GM20431 (cell line): Measurements from ENCODE around the gene SPON2.

ENCODE experiments used
- in situ Hi-C: fragments of 300-500 bp; cut with MseI, MboI; formaldehyde crosslinking; loops from one replicate; pipeline ENCODE4 v1.15.0; 2020; ENCODE audit warnings: low sequenced_read_pairs; ENCODE audit not compliant: unreplicated experiment

The SPON2 gene

DNA sequence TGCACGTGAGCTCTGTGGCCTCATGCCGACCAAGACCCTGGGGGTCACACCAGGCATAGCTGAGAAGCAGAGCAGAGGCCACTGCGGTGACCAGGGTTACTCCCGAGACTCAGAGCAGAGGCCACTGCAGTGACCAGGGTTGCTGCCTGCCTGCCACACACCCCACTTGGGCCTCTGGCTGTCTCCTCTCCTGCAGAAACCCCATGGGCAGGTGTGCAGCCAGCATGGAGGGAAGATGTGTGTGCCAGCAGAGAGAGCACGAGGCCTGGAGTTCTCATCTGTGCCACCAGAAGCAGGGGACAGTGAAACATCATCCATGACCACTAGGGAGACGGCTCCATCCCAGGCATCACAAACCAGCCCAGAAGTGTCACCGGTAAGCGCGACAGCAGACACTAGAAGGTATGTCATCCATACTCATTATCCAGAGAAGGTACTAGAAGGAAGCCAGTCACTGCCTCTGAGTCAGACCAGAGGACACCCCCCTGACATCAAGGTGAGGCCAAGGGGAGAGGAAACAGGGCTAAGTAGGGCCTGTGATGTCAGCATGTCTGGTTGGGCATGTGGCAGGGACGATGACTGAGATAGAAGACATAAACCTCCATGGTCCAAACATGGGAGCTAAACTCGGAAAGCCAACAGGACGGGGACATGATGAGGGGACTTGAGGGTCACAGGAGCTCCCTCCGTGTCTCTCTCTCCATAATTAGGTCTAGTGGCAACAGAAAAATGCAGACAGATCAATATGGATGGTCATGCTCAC, 24.2 kb upstream of the SPON2 start:
- in situ Hi-C loops: no loop called here

DNA sequence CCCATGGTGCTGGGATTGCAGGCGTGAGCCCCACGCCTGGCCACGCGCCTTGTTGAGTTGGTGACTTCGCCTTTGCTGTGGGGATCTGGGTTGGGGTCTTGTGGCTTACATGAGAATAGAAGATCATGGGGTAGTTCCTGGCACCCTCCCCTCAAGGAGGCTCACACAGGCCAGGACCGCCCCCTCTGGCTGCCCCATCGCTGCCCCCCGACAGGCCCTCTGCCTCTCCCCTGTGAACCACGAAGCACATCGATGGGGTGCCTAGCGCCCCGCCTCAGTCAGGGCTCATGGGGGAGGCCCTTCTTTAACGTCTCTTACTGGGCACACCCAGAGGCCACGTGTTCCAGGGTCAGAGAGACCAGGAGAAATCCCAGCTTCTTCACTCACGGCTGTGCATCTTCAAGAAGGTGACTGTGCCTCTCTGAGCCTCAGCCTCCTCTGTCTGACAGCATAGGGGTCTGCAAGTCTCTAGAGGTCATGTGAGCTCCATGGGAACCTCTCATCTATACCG, 23.6 kb upstream of the SPON2 start:
- in situ Hi-C loops: no loop called here

DNA sequence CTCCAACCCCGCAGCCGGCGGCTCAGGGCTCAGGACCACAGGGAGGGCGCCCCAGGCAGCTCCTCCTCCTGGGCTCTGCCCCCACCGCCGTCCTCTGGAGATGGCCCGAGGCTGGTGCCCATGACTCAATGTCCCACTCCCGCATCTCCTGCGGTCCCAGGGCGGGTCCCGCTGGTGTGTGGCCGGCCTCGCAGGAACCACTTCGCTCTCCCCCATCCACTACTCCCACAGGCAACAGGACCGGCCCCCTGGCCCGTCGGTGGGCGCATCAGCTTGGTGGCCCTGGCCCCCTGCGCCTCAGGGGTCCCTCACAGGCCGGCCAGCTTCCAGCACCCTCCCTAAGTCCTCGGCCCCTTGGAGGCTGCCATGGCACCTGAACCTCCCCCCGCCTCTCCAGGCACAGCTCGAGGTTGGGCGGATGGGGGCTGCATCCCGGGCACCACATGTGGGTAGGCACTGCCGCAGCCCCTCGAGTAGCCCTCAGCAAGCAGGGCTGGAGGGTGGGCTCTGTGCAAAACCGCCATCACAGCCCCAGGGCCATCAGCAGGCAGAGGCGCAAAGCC, 22.8 kb upstream of the SPON2 start:
- in situ Hi-C loops: no loop called here

DNA sequence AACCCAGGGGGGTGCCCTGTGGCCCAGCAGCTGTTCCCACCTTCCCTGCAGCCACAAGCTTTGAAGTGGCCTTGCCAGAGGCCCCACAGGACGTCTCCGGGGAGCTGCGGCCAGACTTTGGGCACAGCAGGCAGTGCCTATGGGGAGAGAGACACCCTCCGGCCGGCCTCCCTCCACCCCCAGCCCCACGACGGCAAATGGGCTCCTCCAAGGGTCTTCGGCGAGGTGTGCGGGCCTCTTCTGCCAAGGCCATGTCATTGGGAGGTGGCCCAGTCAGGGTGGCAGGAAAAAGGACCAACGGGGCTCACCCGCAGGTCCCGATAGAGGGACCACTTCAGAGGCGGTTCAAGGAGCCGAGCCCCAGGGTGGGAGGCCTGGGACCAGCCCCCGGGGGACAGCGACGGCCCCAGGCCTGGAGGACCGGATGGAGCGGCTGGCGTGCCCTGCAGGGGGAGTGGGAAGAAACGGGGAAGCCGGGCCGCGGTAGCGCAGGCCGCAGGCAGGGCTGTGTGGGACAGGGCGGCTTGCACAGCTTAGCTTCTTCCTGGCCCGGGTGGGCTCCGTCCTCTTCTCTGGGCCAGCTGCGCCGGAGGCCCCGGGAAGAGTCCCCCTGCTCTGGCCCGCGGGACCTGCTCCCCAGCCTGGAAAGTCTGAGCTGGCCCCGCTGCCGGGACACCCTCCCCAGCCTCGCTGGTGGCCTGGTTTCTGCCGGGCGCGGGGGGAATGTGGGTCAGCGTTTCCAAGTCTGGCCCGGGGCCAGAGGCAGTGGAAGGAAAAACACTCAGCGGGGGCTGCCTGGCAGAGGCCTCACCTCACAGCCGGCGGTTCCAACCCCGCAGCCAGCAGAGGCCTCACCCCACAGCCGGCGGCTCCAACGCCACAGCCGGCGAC, 21.9 kb upstream of the SPON2 start:
- in situ Hi-C loops: no loop called here

DNA sequence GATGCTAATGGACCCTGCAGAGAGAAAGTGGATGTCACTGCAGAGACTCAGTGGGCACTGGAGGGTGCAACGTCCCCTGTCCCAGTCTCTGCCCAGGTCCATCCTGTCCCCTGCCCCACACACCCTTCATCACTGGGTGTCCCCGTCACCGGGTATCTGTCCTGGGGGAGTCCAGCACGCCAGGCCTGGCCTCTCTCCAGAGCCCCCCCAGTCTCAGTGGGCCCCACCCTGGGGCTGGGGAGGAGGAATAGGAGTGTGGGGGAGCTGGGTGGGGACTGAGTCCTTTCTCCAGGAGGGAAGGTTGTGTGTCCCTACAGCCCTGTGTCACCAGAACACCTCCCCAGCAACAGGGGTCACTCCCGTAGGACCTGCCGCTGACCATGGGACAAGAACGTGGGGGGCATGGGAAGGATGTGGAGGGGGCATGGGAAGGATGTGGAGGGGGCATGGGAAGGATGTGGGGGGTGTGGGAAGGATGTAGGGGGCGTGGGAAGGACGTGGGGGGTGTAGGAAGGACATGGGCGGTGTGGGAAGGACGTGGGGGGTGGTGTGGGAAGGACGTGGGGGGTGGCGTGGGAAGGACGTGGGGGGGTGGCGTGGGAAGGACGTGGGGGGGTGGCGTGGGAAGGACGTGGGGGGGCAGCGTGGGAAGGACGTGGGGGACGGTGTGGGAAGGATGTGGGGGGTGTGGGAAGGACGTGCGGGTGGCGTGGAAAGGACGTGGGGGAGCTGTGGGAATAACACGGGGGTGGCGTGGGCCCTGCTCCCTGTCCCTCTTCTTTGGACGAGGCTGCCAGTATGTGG, 21.0 kb upstream of the SPON2 start:
- in situ Hi-C loops: no loop called here

DNA sequence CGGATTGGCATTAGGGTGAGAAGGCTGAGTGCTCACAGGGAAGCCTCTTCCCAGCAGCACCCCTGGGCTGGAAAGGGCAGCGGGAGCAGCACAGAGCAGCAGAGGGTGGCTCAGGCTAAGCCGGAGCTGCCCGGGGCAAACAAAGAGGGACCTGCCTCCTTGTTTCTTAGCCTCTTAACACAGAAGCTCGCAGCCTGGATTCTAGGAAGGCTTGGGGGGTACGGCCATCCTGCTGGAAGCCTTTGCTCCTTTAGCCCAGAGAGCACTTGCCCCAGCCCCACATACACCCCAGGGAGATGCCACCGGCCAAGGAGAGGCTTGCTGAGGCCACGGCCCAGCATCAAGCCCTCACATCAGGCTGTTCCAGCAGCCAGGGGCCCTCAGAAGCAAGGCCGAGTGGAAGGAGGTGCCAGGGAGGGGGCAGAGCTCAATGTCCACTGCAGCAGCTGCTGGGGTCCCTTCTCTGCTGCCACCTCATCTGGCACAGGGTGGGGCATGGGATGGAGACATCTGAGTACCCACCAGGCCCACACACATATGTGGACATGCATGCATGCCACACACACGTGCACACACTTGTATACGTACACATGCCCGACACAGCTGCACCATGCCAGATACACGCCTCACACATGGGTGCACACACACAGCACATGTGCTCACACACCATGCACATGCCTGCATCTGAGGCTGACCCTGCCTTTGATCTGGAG, 20.3 kb upstream of the SPON2 start:
- in situ Hi-C loops: no loop called here

DNA sequence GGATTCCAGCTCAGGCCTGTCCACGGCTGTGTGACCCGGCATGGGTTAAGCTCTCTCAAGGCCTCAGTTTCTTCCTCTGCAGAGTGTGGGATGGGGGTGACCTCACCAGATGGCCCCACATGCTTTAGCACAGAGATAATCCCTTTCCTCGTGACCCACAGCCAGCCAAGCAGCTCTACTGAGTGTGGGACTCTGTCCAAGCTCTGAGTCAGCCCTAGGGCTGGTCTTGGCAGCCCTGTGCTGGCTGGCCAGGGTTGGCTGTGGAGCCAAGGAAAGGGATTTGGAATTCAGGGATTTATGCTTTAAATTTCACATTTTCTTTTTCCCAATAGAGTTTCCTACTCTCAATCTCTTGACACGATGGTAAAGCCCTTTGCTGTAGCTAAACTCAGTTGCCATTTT, 19.7 kb upstream of the SPON2 start:
- in situ Hi-C loops: no loop called here

DNA sequence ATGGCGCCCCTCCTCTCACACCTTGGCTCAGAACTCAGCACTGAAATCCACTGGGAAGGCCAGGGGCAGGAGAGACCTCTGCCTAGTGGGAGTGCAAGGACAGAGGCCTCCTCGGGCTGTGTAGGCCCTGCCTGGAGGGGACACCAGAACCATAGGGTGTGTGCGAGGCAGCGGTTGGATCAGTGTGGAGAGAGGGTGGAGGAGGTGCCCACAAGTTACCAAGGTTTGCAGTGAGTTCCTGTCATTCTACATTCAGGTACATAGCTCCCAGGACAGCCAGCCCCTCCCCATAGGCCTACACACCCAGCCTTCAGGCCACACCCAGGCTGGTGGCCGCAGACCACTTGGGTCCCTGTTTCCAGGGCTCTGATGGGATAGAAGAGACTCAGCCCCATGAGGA, 19.2 kb upstream of the SPON2 start:
- in situ Hi-C loops: no loop called here

DNA sequence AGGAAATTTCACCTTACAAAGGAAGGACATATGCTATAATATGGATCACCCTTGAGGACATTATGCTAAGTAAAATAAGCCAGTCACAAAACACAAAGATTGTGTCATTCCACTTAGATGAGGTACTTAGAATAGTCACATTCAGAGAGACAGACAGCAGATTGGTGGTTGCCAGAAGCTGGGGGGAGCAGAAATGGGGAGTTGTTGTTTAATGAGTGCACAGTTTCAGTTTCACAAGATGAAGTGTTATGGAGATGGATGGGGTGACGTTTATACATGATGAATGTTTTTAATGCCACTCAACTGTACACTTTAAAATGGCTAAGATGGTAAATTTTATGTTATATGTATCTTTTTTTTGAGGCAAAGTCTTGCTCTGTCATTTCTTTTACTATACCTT, 14.8 kb upstream of the SPON2 start:
- in situ Hi-C loops: no loop called here

DNA sequence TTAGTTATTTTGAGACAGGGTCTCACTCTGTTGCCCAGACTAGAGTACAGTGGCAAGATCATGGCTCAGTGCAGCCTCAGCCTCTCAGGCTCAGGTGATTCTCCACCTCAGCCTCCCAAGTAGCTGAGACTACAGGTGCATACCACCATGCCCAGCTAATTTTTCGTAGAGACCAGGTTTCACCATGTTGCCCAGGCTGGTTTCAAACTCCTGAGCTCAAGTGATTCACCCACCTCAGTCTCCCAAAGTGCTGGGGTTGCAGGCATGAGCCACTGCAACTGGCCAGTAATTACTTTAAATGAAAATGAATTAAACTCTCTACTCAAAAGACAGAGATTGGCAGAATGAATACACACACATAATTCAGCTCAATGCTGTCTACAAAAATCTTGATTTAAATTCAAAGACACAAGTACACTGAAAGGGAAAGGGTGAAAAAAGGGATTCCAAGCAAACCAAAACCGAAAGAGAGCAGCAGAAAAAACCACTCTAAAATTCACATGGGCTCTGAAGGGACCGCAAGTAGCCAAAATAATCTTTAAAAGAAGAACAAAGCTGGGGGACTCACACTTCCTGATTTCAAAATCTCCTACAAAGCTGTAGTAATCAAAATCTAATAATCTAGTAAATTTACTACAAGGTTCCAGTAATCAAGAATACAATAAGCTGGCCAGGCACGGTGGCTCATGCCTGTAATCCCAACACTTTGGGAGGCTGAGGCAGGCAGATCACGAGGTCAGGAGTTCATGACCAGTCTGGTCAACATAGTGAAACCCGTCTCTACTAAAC, 11.8 kb upstream of the SPON2 start:
- in situ Hi-C loops: no loop called here

DNA sequence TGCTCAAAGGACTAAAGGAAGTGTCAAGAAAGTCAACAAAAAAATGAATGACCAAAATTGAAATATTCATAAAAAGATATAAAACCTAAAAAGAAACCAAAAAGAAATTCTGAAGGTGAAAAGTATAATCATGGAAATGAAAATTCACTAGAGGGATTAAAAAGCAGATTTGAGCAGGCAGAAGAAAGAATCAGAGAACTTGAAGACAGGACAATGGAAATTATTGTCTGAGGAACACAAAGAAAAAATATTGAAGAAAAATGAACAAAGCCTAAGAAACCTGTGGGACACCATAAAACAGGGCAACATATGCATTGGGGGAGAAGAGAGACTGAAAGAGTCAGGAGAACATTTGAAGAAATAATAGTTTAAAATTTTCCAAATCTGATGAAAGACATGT, 9.9 kb upstream of the SPON2 start:
- in situ Hi-C loops: no loop called here

DNA sequence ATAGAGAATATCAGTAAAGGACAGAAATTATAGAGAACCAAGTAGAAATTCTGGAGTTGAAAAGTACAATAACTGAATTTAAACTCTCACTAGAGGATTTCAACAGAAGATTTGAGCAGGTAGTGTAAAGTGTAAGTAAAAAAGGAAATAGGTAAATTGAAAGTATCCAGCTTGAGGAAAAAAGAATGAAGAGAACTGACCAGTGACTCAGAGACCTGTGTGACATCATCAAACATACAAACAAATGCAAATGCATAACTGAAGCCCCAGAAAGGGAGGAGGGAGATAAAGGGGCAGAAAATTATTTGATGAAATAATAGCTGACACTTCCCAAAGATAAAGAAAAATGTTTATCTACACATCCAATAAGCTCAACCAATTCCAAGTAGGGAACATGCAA, 8.3 kb upstream of the SPON2 start:
- in situ Hi-C loops: no loop called here

DNA sequence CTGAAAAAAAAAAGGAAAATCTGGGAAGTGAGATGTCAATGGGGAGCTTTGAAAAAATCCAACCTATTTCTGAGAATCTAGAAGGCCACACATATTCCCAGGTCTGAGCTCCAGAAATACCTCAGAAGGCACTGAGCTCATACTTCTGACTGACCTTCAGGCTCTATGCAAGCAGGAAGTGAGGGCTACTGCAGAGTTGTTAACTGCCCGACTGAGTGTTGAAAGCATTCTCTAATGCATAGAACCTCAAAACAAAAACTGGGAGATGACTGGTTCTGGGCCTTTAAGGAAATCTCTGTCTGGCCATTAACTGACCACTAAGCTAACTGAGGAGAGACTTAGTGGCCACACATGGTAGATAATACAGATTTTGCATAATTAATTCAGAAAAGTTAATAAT, 7.6 kb upstream of the SPON2 start:
- in situ Hi-C loops: no loop called here

DNA sequence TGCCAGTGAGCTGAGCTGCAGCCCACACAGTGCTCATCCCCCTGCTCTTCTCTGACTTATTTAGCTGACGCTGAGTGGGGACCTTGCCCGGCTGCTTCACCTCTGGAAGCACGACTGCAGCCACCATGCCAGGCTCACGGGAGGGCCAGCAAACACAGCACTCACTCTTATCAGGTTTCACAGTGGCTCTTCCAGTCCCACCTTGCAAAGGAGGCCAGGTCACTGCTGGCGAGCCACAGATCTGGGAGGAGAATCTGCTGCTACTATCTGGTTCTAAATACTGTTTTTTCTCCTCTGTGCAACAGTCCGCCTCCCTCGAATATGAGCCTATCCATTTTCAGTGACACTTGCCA, 6.7 kb upstream of the SPON2 start:
- in situ Hi-C loops: no loop called here

DNA sequence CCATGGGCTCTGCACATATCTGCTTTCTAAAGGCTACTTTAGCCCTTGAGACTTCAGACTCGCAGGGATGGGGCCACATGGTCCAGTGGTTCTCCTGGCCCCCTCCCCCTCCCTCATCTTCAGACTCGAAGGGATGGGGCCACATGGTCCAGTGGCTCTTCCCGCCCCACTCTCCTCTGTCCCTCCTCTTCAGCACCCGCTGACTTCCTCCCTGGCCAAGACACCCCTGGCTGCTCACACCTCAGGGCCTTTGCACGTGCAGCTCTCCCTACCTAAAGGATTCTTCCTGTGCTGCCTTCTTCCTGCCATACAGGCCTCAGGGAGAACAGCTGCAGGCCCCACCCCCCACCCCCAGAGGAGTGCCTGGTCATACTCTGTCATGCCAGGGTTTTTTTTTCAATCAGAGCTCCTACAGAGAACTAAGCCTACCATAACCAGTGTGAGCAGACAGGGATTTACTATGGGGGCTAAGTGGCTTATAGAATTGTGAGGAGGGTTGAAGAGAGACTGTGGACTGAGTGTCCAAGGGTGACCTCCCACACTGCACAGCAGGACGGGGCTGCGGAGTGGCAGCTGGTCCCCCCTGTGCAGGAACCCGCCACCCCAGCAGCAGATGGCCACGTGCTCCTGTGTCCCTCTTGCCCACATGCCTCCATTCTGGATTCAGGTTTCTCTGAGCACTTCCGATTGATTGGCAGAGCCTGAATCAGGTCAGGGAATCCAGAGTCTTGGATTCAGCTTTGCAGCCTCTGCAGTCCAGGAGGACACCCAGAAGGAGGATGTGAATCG, 6.1 kb upstream of the SPON2 start:
- in situ Hi-C loops: no loop called here

DNA sequence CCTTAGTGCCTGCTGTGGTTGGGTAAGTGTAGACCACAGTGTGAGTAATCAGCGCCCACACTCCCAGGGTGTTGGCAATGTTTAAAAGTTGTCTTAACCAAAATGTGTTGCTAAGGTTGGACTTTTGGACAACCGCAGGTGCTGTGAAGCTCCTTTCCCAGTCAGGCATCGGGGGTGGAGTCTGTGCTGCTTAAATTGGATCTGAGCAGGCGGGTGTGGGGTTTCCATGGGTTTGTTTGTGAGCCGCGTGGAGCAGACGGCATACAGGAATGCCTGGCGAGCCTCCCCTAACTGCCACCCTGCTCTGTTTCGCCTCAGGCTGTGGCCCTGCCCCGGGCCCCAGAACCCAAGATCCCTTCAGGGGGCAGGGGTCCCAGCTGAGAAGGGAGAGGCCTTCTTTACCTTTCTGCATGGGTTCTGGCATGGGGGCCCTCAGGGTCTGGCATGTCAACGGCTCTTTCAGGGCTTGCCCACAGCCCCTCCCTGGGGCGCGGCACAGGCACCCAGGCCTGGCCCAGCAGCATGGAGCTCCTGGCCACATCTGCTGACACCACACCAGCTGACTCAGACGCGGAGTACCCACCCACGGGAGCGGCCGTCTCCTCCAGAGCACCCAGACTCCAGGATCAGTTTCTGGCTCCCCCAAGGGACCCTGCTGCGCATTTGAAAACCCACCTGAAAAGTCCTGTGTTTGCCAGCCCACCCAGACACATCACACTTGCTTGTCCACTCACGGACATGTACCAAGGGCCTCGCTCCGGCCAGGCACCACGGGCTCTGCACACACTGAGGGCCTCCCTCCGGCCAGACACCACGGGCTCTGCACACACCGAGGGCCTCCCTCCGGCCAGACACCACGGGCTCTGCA, 5.1 kb upstream of the SPON2 start:
- in situ Hi-C loops: no loop called here
